ENCODE data around the gene ATP5F1C.
"Not testable (repeated sequence)": the region's sequence is repeated elsewhere in the genome, so short reads cannot be mapped to it uniquely, and the experiment has no call there.

Gene ATP5F1C

GRCh38 chr10:7794251-7795026, 6.5 kb downstream of the ATP5F1C start:
- no peak for DNase-seq

GRCh38 chr10:7795605-7796004, 7.6 kb downstream of the ATP5F1C start:
- DNase-seq: no peak

- no peak for DNase-seq
These were observed 9.6 kb downstream of the ATP5F1C start for GRCh38 chr10:7797582-7797981.

- DNase-seq: no peak
These were observed 14.6 kb downstream of the ATP5F1C start for GRCh38 chr10:7802606-7803005.

GRCh38 chr10:7804216-7804615, 16.2 kb downstream of the ATP5F1C start:
- DNase-seq: no peak

GRCh38 chr10:7804741-7805140, 16.8 kb downstream of the ATP5F1C start:
- no peak for DNase-seq

GRCh38 chr10:7808686-7809267, 20.8 kb downstream of the ATP5F1C start:
- DNase-seq: no peak

- no peak for DNase-seq
These were observed 22.5 kb downstream of the ATP5F1C start for GRCh38 chr10:7810443-7810842.

GRCh38 chr10:7811000-7811399, 23.0 kb downstream of the ATP5F1C start:
- no peak for DNase-seq

- DNase-seq: not testable (repeated sequence)
These were observed 23.8 kb downstream of the ATP5F1C start for GRCh38 chr10:7811743-7812142.

- no peak for DNase-seq
These were observed 25.5 kb downstream of the ATP5F1C start for GRCh38 chr10:7813481-7813880.

- DNase-seq: no peak
These were observed 29.6 kb downstream of the ATP5F1C start for GRCh38 chr10:7817576-7817975.

- no peak for DNase-seq
These were observed 30.0 kb downstream of the ATP5F1C start for GRCh38 chr10:7817984-7818294.

GRCh38 chr10:7818295-7819120, 30.5 kb downstream of the ATP5F1C start, which contains the start of gene TAF3:
TAF3 (plus strand) TSS chr10:7818505; CDS start chr10:7818710, 205 bp downstream.
- peak; percentile 87 for DNase-seq

- DNase-seq: peak; percentile 12
These were observed 31.1 kb downstream of the ATP5F1C start for GRCh38 chr10:7819121-7819460.

GRCh38 chr10:7824251-7824650, 36.3 kb downstream of the ATP5F1C start:
- DNase-seq: no peak

- no peak for DNase-seq
These were observed 39.0 kb downstream of the ATP5F1C start for GRCh38 chr10:7826971-7827370.

- no peak for DNase-seq
These were observed 41.4 kb downstream of the ATP5F1C start for GRCh38 chr10:7829289-7829834.

GRCh38 chr10:7832060-7832459, 44.1 kb downstream of the ATP5F1C start:
- no peak for DNase-seq

- DNase-seq: no peak
These were observed 45.2 kb downstream of the ATP5F1C start for GRCh38 chr10:7833210-7833609.

GRCh38 chr10:7834262-7834661, 46.3 kb downstream of the ATP5F1C start:
- no peak for DNase-seq

- no peak for DNase-seq
These were observed 48.6 kb downstream of the ATP5F1C start for GRCh38 chr10:7836571-7836970.

- no peak for DNase-seq
These were observed 58.6 kb downstream of the ATP5F1C start for GRCh38 chr10:7846591-7846990.
